HepG2 (cell line): ENCODE data around the gene HYAL1. TPM values are rescaled to one million over a fixed set of nuclear protein-coding genes. Genes with fewer than 3 reads are reported as not detected.

Experiments used
- AGO2 ChIP-seq: fragments of 200-400 bp; formaldehyde crosslinking; optimal IDR thresholded peaks from 2 replicates; pipeline ENCODE3; 2017; ENCODE audit warnings: mild to moderate bottlenecking, low read depth, low read length, moderate library complexity
- ARNTL ChIP-seq: sonication (generic); formaldehyde crosslinking; IDR thresholded peaks from 2 replicates; pipeline ENCODE4 v1.4.0; 2020; ENCODE audit warnings: mild to moderate bottlenecking, missing genetic modification reagents
- PAWR ChIP-seq: sonication (generic); formaldehyde crosslinking; IDR thresholded peaks from 2 replicates; pipeline ENCODE4 v1.4.0; 2020; ENCODE audit warnings: missing genetic modification reagents, mild to moderate bottlenecking, borderline replicate concordance
- ZBTB7B ChIP-seq: sonication (generic); formaldehyde crosslinking; IDR thresholded peaks from 2 replicates; pipeline ENCODE4 v1.4.0; 2020; ENCODE audit warnings: missing genetic modification reagents
- ZNF746 ChIP-seq: sonication (generic); formaldehyde crosslinking; IDR thresholded peaks from 2 replicates; pipeline ENCODE4 v1.8.0; 2022; ENCODE audit warnings: mild to moderate bottlenecking, missing genetic modification reagents
- polyA plus RNA-seq, 8 experiments: library from polyadenylated mRNA; depleted of rRNA in 3 of 8; stranded (reverse) in 7 of 8; unstranded in 1 of 8; fragments of >200 nt; fragmentation: Illumina TruSeq in 4 of 8; extraction: Trizol in 4 of 8; gene quantifications; 2 replicates each; pipeline versions ENCODE4 v1.2.1 to v1.2.3, GENCODE V29; 2011 to 2016; ENCODE audit warnings: low read depth in 4 of 8, missing spikeins in 1 of 8, mixed read lengths in 1 of 8; ENCODE audit not compliant: insufficient read depth in 1 of 8
- total RNA-seq, 5 experiments: library from RNA; depleted of rRNA; stranded (reverse); fragments of >200 nt; fragmentation: Illumina TruSeq; extraction: Trizol; gene quantifications; 2 replicates each; pipeline ENCODE4 v1.2.3, GENCODE V29; 2016; ENCODE audit warnings: low read depth in 1 of 5
- TF ChIP-seq, protein P1 (sequence below): sonication (generic); formaldehyde crosslinking; IDR thresholded peaks from 2 replicates; pipeline ENCODE4 v1.4.0; 2020; ENCODE audit warnings: missing genetic modification reagents, borderline replicate concordance
- TF ChIP-seq, protein P2 (sequence below): sonication (generic); formaldehyde crosslinking; IDR thresholded peaks from 2 replicates; pipeline ENCODE4 v1.8.0; 2022; ENCODE audit warnings: missing genetic modification reagents, mild to moderate bottlenecking, inconsistent platforms, borderline replicate concordance
- TF ChIP-seq, protein P3 (sequence below): sonication (generic); formaldehyde crosslinking; IDR thresholded peaks from 2 replicates; pipeline ENCODE4 v1.5.1; 2020; ENCODE audit warnings: missing genetic modification reagents, mild to moderate bottlenecking, borderline replicate concordance
- TF ChIP-seq, protein P4 (sequence below): sonication (generic); formaldehyde crosslinking; IDR thresholded peaks from 2 replicates; pipeline ENCODE4 v1.5.0; 2020; ENCODE audit warnings: mild to moderate bottlenecking, missing genetic modification reagents, borderline replicate concordance
- TF ChIP-seq, protein P5 (sequence below): IDR thresholded peaks from 2 replicates; pipeline ENCODE4 v1.6.1; 2016; ENCODE audit warnings: control low read depth
- TF ChIP-seq, protein P6 (sequence below): IDR thresholded peaks from 2 replicates; pipeline ENCODE4 v1.6.1; 2016
- TF ChIP-seq, protein P7 (sequence below): IDR thresholded peaks from 2 replicates; pipeline ENCODE4 v1.6.1; 2016; ENCODE audit warnings: mild to moderate bottlenecking

HYAL1 gene
- total and polyA plus RNA-seq, 2 of the 13 experiments (the other 11 are each of a cell fraction or from before 2014, with no cell fraction given), result 76.5 to 193 TPM

DNA sequence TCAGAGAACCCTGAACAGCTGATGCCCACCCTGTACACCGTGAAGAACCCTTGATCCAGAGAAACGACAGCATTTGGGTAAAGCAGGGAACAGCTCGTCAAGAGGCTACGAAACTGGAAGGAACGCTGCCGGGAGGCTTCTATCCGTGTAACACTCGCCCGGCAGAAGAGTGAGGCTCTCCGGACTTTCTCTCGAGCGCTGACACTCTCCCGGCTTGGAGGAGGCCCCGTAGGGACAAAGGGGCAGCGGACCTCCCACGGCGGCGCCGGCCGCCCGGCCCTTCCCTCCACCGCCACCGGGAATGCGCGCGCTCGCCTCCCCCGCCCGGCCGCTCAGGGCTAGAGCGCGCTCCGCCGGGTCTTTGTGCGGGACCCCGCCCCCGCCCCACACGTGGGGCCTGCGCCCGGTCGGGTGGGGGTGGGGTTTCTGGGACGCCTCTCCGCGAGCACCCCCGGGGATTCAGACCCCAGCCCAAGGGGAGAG, 17.5 kb upstream of the HYAL1 start (continued):
- TF ChIP-seq, protein P1, sequence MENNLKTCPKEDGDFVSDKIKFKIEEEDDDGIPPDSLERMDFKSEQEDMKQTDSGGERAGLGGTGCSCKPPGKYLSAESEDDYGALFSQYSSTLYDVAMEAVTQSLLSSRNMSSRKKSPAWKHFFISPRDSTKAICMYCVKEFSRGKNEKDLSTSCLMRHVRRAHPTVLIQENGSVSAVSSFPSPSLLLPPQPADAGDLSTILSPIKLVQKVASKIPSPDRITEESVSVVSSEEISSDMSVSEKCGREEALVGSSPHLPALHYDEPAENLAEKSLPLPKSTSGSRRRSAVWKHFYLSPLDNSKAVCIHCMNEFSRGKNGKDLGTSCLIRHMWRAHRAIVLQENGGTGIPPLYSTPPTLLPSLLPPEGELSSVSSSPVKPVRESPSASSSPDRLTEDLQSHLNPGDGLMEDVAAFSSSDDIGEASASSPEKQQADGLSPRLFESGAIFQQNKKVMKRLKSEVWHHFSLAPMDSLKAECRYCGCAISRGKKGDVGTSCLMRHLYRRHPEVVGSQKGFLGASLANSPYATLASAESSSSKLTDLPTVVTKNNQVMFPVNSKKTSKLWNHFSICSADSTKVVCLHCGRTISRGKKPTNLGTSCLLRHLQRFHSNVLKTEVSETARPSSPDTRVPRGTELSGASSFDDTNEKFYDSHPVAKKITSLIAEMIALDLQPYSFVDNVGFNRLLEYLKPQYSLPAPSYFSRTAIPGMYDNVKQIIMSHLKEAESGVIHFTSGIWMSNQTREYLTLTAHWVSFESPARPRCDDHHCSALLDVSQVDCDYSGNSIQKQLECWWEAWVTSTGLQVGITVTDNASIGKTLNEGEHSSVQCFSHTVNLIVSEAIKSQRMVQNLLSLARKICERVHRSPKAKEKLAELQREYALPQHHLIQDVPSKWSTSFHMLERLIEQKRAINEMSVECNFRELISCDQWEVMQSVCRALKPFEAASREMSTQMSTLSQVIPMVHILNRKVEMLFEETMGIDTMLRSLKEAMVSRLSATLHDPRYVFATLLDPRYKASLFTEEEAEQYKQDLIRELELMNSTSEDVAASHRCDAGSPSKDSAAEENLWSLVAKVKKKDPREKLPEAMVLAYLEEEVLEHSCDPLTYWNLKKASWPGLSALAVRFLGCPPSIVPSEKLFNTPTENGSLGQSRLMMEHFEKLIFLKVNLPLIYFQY (CRISPR knock-in tag), result no peak
- TF ChIP-seq, protein P2, sequence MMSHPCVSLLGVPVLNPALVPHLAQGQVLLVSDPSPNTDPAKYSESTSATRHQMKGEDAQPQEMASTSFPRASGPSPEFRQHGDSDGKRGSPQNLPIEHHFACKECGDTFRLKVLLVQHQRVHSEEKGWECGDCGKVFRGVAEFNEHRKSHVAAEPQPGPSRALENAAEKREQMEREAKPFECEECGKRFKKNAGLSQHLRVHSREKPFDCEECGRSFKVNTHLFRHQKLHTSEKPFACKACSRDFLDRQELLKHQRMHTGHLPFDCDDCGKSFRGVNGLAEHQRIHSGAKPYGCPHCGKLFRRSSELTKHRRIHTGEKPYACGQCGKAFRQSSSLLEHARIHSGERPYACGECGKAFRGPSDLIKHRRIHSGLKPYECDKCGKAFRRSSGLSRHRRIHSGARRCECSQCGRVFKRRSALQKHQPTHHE, result 0 out of 2 replicates have a peak, but pooled peaks have one; percentile 9
- TF ChIP-seq PAWR (CRISPR knock-in tag) (no peak), ZNF746 (0 out of 2 replicates have a peak, but pooled peaks have one; percentile 11), AGO2 (peak; percentile 54), ZBTB7B (CRISPR knock-in tag) (0 out of 2 replicates have a peak, but pooled peaks have one; percentile 15), ARNTL (peak; percentile 51)
- TF ChIP-seq, protein P3, sequence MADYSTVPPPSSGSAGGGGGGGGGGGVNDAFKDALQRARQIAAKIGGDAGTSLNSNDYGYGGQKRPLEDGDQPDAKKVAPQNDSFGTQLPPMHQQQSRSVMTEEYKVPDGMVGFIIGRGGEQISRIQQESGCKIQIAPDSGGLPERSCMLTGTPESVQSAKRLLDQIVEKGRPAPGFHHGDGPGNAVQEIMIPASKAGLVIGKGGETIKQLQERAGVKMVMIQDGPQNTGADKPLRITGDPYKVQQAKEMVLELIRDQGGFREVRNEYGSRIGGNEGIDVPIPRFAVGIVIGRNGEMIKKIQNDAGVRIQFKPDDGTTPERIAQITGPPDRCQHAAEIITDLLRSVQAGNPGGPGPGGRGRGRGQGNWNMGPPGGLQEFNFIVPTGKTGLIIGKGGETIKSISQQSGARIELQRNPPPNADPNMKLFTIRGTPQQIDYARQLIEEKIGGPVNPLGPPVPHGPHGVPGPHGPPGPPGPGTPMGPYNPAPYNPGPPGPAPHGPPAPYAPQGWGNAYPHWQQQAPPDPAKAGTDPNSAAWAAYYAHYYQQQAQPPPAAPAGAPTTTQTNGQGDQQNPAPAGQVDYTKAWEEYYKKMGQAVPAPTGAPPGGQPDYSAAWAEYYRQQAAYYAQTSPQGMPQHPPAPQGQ (CRISPR knock-in tag), result no peak
- TF ChIP-seq, protein P4, sequence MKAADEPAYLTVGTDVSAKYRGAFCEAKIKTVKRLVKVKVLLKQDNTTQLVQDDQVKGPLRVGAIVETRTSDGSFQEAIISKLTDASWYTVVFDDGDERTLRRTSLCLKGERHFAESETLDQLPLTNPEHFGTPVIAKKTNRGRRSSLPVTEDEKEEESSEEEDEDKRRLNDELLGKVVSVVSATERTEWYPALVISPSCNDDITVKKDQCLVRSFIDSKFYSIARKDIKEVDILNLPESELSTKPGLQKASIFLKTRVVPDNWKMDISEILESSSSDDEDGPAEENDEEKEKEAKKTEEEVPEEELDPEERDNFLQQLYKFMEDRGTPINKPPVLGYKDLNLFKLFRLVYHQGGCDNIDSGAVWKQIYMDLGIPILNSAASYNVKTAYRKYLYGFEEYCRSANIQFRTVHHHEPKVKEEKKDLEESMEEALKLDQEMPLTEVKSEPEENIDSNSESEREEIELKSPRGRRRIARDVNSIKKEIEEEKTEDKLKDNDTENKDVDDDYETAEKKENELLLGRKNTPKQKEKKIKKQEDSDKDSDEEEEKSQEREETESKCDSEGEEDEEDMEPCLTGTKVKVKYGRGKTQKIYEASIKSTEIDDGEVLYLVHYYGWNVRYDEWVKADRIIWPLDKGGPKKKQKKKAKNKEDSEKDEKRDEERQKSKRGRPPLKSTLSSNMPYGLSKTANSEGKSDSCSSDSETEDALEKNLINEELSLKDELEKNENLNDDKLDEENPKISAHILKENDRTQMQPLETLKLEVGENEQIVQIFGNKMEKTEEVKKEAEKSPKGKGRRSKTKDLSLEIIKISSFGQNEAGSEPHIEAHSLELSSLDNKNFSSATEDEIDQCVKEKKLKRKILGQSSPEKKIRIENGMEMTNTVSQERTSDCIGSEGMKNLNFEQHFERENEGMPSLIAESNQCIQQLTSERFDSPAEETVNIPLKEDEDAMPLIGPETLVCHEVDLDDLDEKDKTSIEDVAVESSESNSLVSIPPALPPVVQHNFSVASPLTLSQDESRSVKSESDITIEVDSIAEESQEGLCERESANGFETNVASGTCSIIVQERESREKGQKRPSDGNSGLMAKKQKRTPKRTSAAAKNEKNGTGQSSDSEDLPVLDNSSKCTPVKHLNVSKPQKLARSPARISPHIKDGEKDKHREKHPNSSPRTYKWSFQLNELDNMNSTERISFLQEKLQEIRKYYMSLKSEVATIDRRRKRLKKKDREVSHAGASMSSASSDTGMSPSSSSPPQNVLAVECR (CRISPR knock-in tag), result peak; percentile 77
- TF ChIP-seq, protein P5, sequence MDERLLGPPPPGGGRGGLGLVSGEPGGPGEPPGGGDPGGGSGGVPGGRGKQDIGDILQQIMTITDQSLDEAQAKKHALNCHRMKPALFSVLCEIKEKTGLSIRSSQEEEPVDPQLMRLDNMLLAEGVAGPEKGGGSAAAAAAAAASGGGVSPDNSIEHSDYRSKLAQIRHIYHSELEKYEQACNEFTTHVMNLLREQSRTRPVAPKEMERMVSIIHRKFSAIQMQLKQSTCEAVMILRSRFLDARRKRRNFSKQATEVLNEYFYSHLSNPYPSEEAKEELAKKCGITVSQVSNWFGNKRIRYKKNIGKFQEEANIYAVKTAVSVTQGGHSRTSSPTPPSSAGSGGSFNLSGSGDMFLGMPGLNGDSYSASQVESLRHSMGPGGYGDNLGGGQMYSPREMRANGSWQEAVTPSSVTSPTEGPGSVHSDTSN, result no peak
- TF ChIP-seq, protein P6, sequence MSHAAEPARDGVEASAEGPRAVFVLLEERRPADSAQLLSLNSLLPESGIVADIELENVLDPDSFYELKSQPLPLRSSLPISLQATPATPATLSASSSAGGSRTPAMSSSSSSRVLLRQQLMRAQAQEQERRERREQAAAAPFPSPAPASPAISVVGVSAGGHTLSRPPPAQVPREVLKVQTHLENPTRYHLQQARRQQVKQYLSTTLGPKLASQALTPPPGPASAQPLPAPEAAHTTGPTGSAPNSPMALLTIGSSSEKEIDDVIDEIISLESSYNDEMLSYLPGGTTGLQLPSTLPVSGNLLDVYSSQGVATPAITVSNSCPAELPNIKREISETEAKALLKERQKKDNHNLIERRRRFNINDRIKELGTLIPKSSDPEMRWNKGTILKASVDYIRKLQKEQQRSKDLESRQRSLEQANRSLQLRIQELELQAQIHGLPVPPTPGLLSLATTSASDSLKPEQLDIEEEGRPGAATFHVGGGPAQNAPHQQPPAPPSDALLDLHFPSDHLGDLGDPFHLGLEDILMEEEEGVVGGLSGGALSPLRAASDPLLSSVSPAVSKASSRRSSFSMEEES (CRISPR knock-in tag), result no peak
- TF ChIP-seq, protein P7, sequence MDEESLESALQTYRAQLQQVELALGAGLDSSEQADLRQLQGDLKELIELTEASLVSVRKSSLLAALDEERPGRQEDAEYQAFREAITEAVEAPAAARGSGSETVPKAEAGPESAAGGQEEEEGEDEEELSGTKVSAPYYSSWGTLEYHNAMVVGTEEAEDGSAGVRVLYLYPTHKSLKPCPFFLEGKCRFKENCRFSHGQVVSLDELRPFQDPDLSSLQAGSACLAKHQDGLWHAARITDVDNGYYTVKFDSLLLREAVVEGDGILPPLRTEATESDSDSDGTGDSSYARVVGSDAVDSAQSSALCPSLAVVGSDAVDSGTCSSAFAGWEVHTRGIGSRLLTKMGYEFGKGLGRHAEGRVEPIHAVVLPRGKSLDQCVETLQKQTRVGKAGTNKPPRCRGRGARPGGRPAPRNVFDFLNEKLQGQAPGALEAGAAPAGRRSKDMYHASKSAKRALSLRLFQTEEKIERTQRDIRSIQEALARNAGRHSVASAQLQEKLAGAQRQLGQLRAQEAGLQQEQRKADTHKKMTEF (CRISPR knock-in tag), result no peak
